DND-41 (cell line): ENCODE measurements around the gene MVB12B.

Experiments used
- CTCF ChIP-seq: IDR thresholded peaks from 2 replicates; pipeline ENCODE4 v1.5.1; 2012; ENCODE audit warnings: borderline replicate concordance, low read length, moderate library complexity, mild to moderate bottlenecking; ENCODE audit not compliant: poor library complexity, severe bottlenecking; ENCODE audit errors: extremely low read depth
- EZH2 ChIP-seq: IDR thresholded peaks from 3 replicates; pipeline ENCODE4 v1.6.1; 2012; ENCODE audit warnings: borderline replicate concordance, low read depth, mild to moderate bottlenecking, moderate library complexity, low read length, inconsistent platforms; ENCODE audit not compliant: severe bottlenecking

- TF ChIP-seq CTCF (no peak), EZH2 (no peak)
These were observed 132.9 kb downstream of the MVB12B start for GRCh38 chr9:126459546-126459945.
